ENCODE data around the gene KCNIP4.
"Not testable (repeated sequence)": the region's sequence is repeated elsewhere in the genome, so short reads cannot be mapped to it uniquely, and the experiment has no call there.

Gene KCNIP4

GRCh38 chr4:20816287-20816686 is 1132.3 kb downstream of the KCNIP4 start:
- H3K27me3 ChIP-seq (ENCODE audit: insufficient read depth, low read length), result no peaks in the 10 kb centered on the region
- H3K9ac ChIP-seq (ENCODE audit: low read depth, low read length), result no peak overlapping the region
- H3K36me3 ChIP-seq (ENCODE audit: insufficient read depth, low read length), result no peaks in the 10 kb centered on the region
- H3K4me1 ChIP-seq (ENCODE audit: insufficient read depth, low read length), result no peaks in the 10 kb centered on the region
- WGBS, result 95% methylated on average over 5 of the region's 5 CpGs
- H3K27ac ChIP-seq (ENCODE audit: low read depth, low read length), result no peak overlapping the region
- no peak overlapping the region for H3K4me3 ChIP-seq (ENCODE audit: low read length)
- H3K9me3 ChIP-seq (ENCODE audit: insufficient read depth, low read depth, low read length), result no peaks in the 10 kb centered on the region

GRCh38 chr4:20813700-20814099 is 1134.9 kb downstream of the KCNIP4 start:
- Histone ChIP-seq H3K4me3 (ENCODE audit: low read length) (no peak overlapping the region), H3K36me3 (ENCODE audit: insufficient read depth, low read length) (no peaks in the 10 kb centered on the region), H3K27ac (ENCODE audit: low read depth, low read length) (no peak overlapping the region), H3K9me3 (ENCODE audit: insufficient read depth, low read depth, low read length) (no peaks in the 10 kb centered on the region), H3K9ac (ENCODE audit: low read depth, low read length) (no peak overlapping the region), H3K4me1 (ENCODE audit: insufficient read depth, low read length) (peaks cover 9% of the 10 kb centered on the region), H3K27me3 (ENCODE audit: insufficient read depth, low read length) (no peaks in the 10 kb centered on the region)
- 92% methylated on average over 1 of the region's 1 CpG for whole genome bisulfite sequencing

- H3K36me3 ChIP-seq (ENCODE audit: insufficient read depth, low read length), result no peaks in the 10 kb centered on the region
- H3K27me3 ChIP-seq (ENCODE audit: insufficient read depth, low read length), result no peaks in the 10 kb centered on the region
- no peak overlapping the region for H3K4me3 ChIP-seq (ENCODE audit: low read length)
- no peak overlapping the region for H3K27ac ChIP-seq (ENCODE audit: low read depth, low read length)
- no peaks in the 10 kb centered on the region for H3K9me3 ChIP-seq (ENCODE audit: insufficient read depth, low read depth, low read length)
- 42% methylated on average over 4 of the region's 4 CpGs for WGBS
- no peak overlapping the region for H3K9ac ChIP-seq (ENCODE audit: low read depth, low read length)
- H3K4me1 ChIP-seq (ENCODE audit: insufficient read depth, low read length), result peaks cover 9% of the 10 kb centered on the region
These were observed 1138.8 kb downstream of the KCNIP4 start for GRCh38 chr4:20809812-20810211.

- Histone ChIP-seq H3K4me3 (ENCODE audit: low read length) (no peak overlapping the region), H3K9ac (ENCODE audit: low read depth, low read length) (no peak overlapping the region), H3K27ac (ENCODE audit: low read depth, low read length) (no peak overlapping the region), H3K9me3 (ENCODE audit: insufficient read depth, low read depth, low read length) (no peaks in the 10 kb centered on the region), H3K27me3 (ENCODE audit: insufficient read depth, low read length) (no peaks in the 10 kb centered on the region), H3K4me1 (ENCODE audit: insufficient read depth, low read length) (peaks cover 9% of the 10 kb centered on the region), H3K36me3 (ENCODE audit: insufficient read depth, low read length) (no peaks in the 10 kb centered on the region)
- WGBS, result no CpG with 5 or more reads among the region's 1 CpG
These were observed 1142.9 kb downstream of the KCNIP4 start for GRCh38 chr4:20805716-20806115.

GRCh38 chr4:20787940-20788665 is 1160.5 kb downstream of the KCNIP4 start:
- Histone ChIP-seq H3K9ac (ENCODE audit: low read depth, low read length) (no peak overlapping the region), H3K9me3 (ENCODE audit: insufficient read depth, low read depth, low read length) (peaks cover 4% of the 10 kb centered on the region; the same call in 1 of the 2 replicates), H3K27me3 (ENCODE audit: insufficient read depth, low read length) (no peaks in the 10 kb centered on the region), H3K27ac (ENCODE audit: low read depth, low read length) (no peak overlapping the region), H3K4me3 (ENCODE audit: low read length) (no peak overlapping the region), H3K4me1 (ENCODE audit: insufficient read depth, low read length) (no peaks in the 10 kb centered on the region), H3K36me3 (ENCODE audit: insufficient read depth, low read length) (no peaks in the 10 kb centered on the region)
- 80% methylated on average over 2 of the region's 2 CpGs for WGBS

- not testable (repeated sequence) for H3K36me3 ChIP-seq (ENCODE audit: insufficient read depth, low read length); H3K9ac ChIP-seq (ENCODE audit: low read depth, low read length); H3K4me3 ChIP-seq (ENCODE audit: low read length); H3K27me3 ChIP-seq (ENCODE audit: insufficient read depth, low read length); H3K4me1 ChIP-seq (ENCODE audit: insufficient read depth, low read length); H3K27ac ChIP-seq (ENCODE audit: low read depth, low read length)
- peaks cover 18% of the 10 kb centered on the region for H3K9me3 ChIP-seq (ENCODE audit: insufficient read depth, low read depth, low read length)
- WGBS, result 93% methylated on average over 1 of the region's 1 CpG
These were observed 1165.4 kb downstream of the KCNIP4 start for GRCh38 chr4:20783134-20783533.

GRCh38 chr4:20778896-20779295 is 1169.7 kb downstream of the KCNIP4 start:
- Histone ChIP-seq H3K9me3 (ENCODE audit: insufficient read depth, low read depth, low read length) (peaks cover 18% of the 10 kb centered on the region), H3K27me3 (ENCODE audit: insufficient read depth, low read length) (no peaks in the 10 kb centered on the region), H3K9ac (ENCODE audit: low read depth, low read length) (no peak overlapping the region), H3K27ac (ENCODE audit: low read depth, low read length) (no peak overlapping the region), H3K4me3 (ENCODE audit: low read length) (no peak overlapping the region), H3K4me1 (ENCODE audit: insufficient read depth, low read length) (no peaks in the 10 kb centered on the region), H3K36me3 (ENCODE audit: insufficient read depth, low read length) (no peaks in the 10 kb centered on the region)
- WGBS, result 91% methylated on average over 1 of the region's 1 CpG

- Histone ChIP-seq H3K27ac (ENCODE audit: low read depth, low read length) (no peak overlapping the region), H3K4me3 (ENCODE audit: low read length) (no peak overlapping the region), H3K9me3 (ENCODE audit: insufficient read depth, low read depth, low read length) (no peaks in the 10 kb centered on the region), H3K27me3 (ENCODE audit: insufficient read depth, low read length) (no peaks in the 10 kb centered on the region), H3K36me3 (ENCODE audit: insufficient read depth, low read length) (no peaks in the 10 kb centered on the region), H3K4me1 (ENCODE audit: insufficient read depth, low read length) (no peaks in the 10 kb centered on the region), H3K9ac (ENCODE audit: low read depth, low read length) (no peak overlapping the region)
- 45% methylated on average over 13 of the region's 14 CpGs for WGBS
These were observed 1175.2 kb downstream of the KCNIP4 start for GRCh38 chr4:20773144-20773997.

- Histone ChIP-seq H3K27ac (ENCODE audit: low read depth, low read length) (no peak overlapping the region), H3K4me1 (ENCODE audit: insufficient read depth, low read length) (no peaks in the 10 kb centered on the region), H3K27me3 (ENCODE audit: insufficient read depth, low read length) (no peaks in the 10 kb centered on the region), H3K4me3 (ENCODE audit: low read length) (no peak overlapping the region), H3K9ac (ENCODE audit: low read depth, low read length) (no peak overlapping the region), H3K36me3 (ENCODE audit: insufficient read depth, low read length) (no peaks in the 10 kb centered on the region), H3K9me3 (ENCODE audit: insufficient read depth, low read depth, low read length) (no peaks in the 10 kb centered on the region)
- 91% methylated on average over 12 of the region's 13 CpGs for WGBS
These were observed 1184.1 kb downstream of the KCNIP4 start for GRCh38 chr4:20764366-20764992.

GRCh38 chr4:20761826-20762225 is 1186.7 kb downstream of the KCNIP4 start:
- no peaks in the 10 kb centered on the region for H3K36me3 ChIP-seq (ENCODE audit: insufficient read depth, low read length)
- H3K9me3 ChIP-seq (ENCODE audit: insufficient read depth, low read depth, low read length), result no peaks in the 10 kb centered on the region
- H3K4me1 ChIP-seq (ENCODE audit: insufficient read depth, low read length), result no peaks in the 10 kb centered on the region
- no peak overlapping the region for H3K27ac ChIP-seq (ENCODE audit: low read depth, low read length)
- 100% methylated on average over 1 of the region's 1 CpG for WGBS
- no peak overlapping the region for H3K4me3 ChIP-seq (ENCODE audit: low read length)
- H3K9ac ChIP-seq (ENCODE audit: low read depth, low read length), result no peak overlapping the region
- no peaks in the 10 kb centered on the region for H3K27me3 ChIP-seq (ENCODE audit: insufficient read depth, low read length)

GRCh38 chr4:20761382-20761781 is 1187.2 kb downstream of the KCNIP4 start:
- H3K4me1 ChIP-seq (ENCODE audit: insufficient read depth, low read length), result no peaks in the 10 kb centered on the region
- H3K9ac ChIP-seq (ENCODE audit: low read depth, low read length), result no peak overlapping the region
- no peak overlapping the region for H3K4me3 ChIP-seq (ENCODE audit: low read length)
- no peaks in the 10 kb centered on the region for H3K9me3 ChIP-seq (ENCODE audit: insufficient read depth, low read depth, low read length)
- no peaks in the 10 kb centered on the region for H3K27me3 ChIP-seq (ENCODE audit: insufficient read depth, low read length)
- no peaks in the 10 kb centered on the region for H3K36me3 ChIP-seq (ENCODE audit: insufficient read depth, low read length)
- H3K27ac ChIP-seq (ENCODE audit: low read depth, low read length), result no peak overlapping the region

Measured in HUES64 (cell line).